TTC549 (cell line): ENCODE results near the gene LINC01488.

Experiments
- FAIRE-seq: peaks from 2 replicates; lab custom pipeline; 2012; peaks lifted over from hg19 to GRCh38; lab: Jason Lieb, UNC

The LINC01488 gene

GRCh38 chr11:69481393-69481844 lies at the start of gene LINC01488:
TSS of gene LINC01488 (plus strand) at chr11:69481663.
- FAIRE-seq = no peak

- FAIRE-seq = no peak
Measured at GRCh38 chr11:69431893-69432738, 49.3 kb upstream of the LINC01488 start.

- FAIRE-seq = no peak
Measured at GRCh38 chr11:69433741-69434140, 47.7 kb upstream of the LINC01488 start.

- FAIRE-seq = no peak
Measured at GRCh38 chr11:69434471-69434931, 47.0 kb upstream of the LINC01488 start.

- no peak for FAIRE-seq
Measured at GRCh38 chr11:69435161-69435986, 46.1 kb upstream of the LINC01488 start.

- FAIRE-seq = no peak
Measured at GRCh38 chr11:69436041-69436982, 45.2 kb upstream of the LINC01488 start.

GRCh38 chr11:69437001-69437875 lies 44.2 kb upstream of the LINC01488 start:
- FAIRE-seq = no peak

GRCh38 chr11:69437876-69438205 lies 43.6 kb upstream of the LINC01488 start:
- no peak for FAIRE-seq

GRCh38 chr11:69438286-69438920 lies 43.1 kb upstream of the LINC01488 start:
- no peak for FAIRE-seq

GRCh38 chr11:69439127-69439526 lies 42.3 kb upstream of the LINC01488 start:
- no peak for FAIRE-seq

- no peak for FAIRE-seq
Measured at GRCh38 chr11:69439651-69440464, 41.6 kb upstream of the LINC01488 start.

- no peak for FAIRE-seq
Measured at GRCh38 chr11:69440876-69441275, 40.6 kb upstream of the LINC01488 start.

GRCh38 chr11:69442012-69442806 lies 39.3 kb upstream of the LINC01488 start:
- no peak for FAIRE-seq

GRCh38 chr11:69442807-69443137 lies 38.7 kb upstream of the LINC01488 start:
- FAIRE-seq = no peak

- peak; percentile 88 for FAIRE-seq
Measured at GRCh38 chr11:69443138-69443967, 38.1 kb upstream of the LINC01488 start.

- no peak for FAIRE-seq
Measured at GRCh38 chr11:69443968-69444364, 37.5 kb upstream of the LINC01488 start.

GRCh38 chr11:69444381-69445130 lies 36.9 kb upstream of the LINC01488 start:
- no peak for FAIRE-seq
